SK-N-SH (cell line): ENCODE data around the gene CDH23. TPM values are rescaled to one million over a fixed set of nuclear protein-coding genes. Genes with fewer than 3 reads are reported as not detected.

Experiments used
- CTCF ChIA-PET: fragments of 300-600, 350-600 bp; formaldehyde crosslinking; extraction: SDS; loops from one replicate; lab custom pipeline; 2021; lab: Yijun Ruan, JAX
- POLR2A ChIA-PET: fragments of 350-600 bp; sonication (Branson Sonifier 250); formaldehyde crosslinking; extraction: SDS; loops from one replicate; lab custom pipeline; 2020; ENCODE audit warnings: antibody characterized with exemption, inconsistent platforms; lab: Yijun Ruan, JAX
- DNase-seq: peaks from one replicate; pipeline ENCODE4 v3.0.0; 2012
- H2AFZ ChIP-seq: fragments of 200-600 bp; sonication (generic); 2 replicates; pipeline ENCODE4 v1.8.1; 2016; ENCODE audit warnings: antibody characterized with exemption, mild to moderate bottlenecking, low read depth
- H3F3A ChIP-seq: fragments of 200-600 bp; sonication (generic); replicated peaks from 2 replicates; pipeline ENCODE3; 2016; ENCODE audit warnings: antibody characterized with exemption, mild to moderate bottlenecking; ENCODE audit not compliant: insufficient read depth
- H3K27ac ChIP-seq, 2 experiments: fragments of 200-500 bp in 1 of 2; fragments of 200-600 bp in 1 of 2; sonication (Bioruptor generic) in 1 of 2; sonication (generic), shearing (Covaris generic) in 1 of 2; 2 replicates each; pipeline versions ENCODE4 v1.5.1 to v1.6.1; 2014 to 2016; ENCODE audit warnings: low read depth in 2 of 2, inconsistent platforms in 1 of 2, low read length in 1 of 2, mild to moderate bottlenecking in 1 of 2, mixed read lengths in 1 of 2
- H3K27me3 ChIP-seq: fragments of 200-600 bp; sonication (generic), shearing (Covaris generic); 2 replicates; pipeline ENCODE4 v1.6.1; 2016; ENCODE audit warnings: mixed run types; ENCODE audit not compliant: insufficient read depth
- H3K36me3 ChIP-seq, 2 experiments: fragments of 200-500 bp in 1 of 2; fragments of 200-600 bp in 1 of 2; sonication (Bioruptor generic) in 1 of 2; sonication (generic) in 1 of 2; replicated peaks in 1 of 2; 2 replicates each; pipeline versions ENCODE3 to v1.5.1; 2014 to 2016; ENCODE audit warnings: low read length in 1 of 2, mild to moderate bottlenecking in 1 of 2; ENCODE audit not compliant: insufficient read depth in 2 of 2, control insufficient read depth in 1 of 2
- H3K4me1 ChIP-seq, 2 experiments: fragments of 200-500 bp in 1 of 2; fragments of 200-600 bp in 1 of 2; sonication (Bioruptor generic) in 1 of 2; sonication (generic), shearing (Covaris generic) in 1 of 2; 2 replicates each; pipeline versions ENCODE4 v1.5.1 to v1.6.1; 2014 to 2016; ENCODE audit warnings: low read depth in 1 of 2, low read length in 1 of 2, mixed run types in 1 of 2; ENCODE audit not compliant: insufficient read depth in 2 of 2, control insufficient read depth in 1 of 2
- H3K4me2 ChIP-seq: fragments of 200-600 bp; sonication (generic), shearing (Covaris generic); 2 replicates; pipeline ENCODE4 v1.6.1; 2017; ENCODE audit warnings: mixed run types
- H3K4me3 ChIP-seq, 2 experiments: fragments of 200-500 bp in 1 of 2; fragments of 200-600 bp in 1 of 2; sonication (Bioruptor generic) in 1 of 2; sonication (generic), shearing (Covaris generic) in 1 of 2; 2 replicates each; pipeline versions ENCODE4 v1.5.1 to v1.8.1; 2014 to 2016; ENCODE audit warnings: low read depth in 2 of 2, inconsistent platforms in 1 of 2, low read length in 1 of 2, mild to moderate bottlenecking in 1 of 2, mixed read lengths in 1 of 2, moderate library complexity in 1 of 2
- H3K79me2 ChIP-seq: fragments of 200-600 bp; sonication (generic); 2 replicates; pipeline ENCODE4 v1.8.1; 2017; ENCODE audit warnings: mild to moderate bottlenecking; ENCODE audit not compliant: insufficient read depth
- H3K9ac ChIP-seq: fragments of 200-600 bp; sonication (generic); 2 replicates; pipeline ENCODE4 v1.6.1; 2017; ENCODE audit warnings: mixed run types
- H3K9me2 ChIP-seq: fragments of 200-600 bp; sonication (generic); 2 replicates; pipeline ENCODE4 v1.6.1; 2017; ENCODE audit warnings: mixed run types
- H3K9me3 ChIP-seq: fragments of 200-600 bp; sonication (generic); 2 replicates; pipeline ENCODE4 v1.6.1; 2017; ENCODE audit warnings: mixed run types, mild to moderate bottlenecking, moderate library complexity
- H4K20me1 ChIP-seq: fragments of 200-600 bp; sonication (generic); 2 replicates; pipeline ENCODE4 v1.6.1; 2017; ENCODE audit warnings: mild to moderate bottlenecking, mixed run types; ENCODE audit not compliant: insufficient read depth
- EZH2phosphoT487 ChIP-seq: fragments of 200-600 bp; sonication (generic); IDR thresholded peaks from 2 replicates; pipeline ENCODE4 v1.6.1; 2017; ENCODE audit warnings: low read depth, mixed run types, mild to moderate bottlenecking, antibody characterized with exemption, moderate library complexity, borderline replicate concordance
- FOXJ3 ChIP-seq: sonication (generic); formaldehyde crosslinking; IDR thresholded peaks from 2 replicates; pipeline ENCODE4 v1.5.1; 2020; ENCODE audit warnings: mild to moderate bottlenecking, missing genetic modification reagents
- JUND ChIP-seq: IDR thresholded peaks from 2 replicates; pipeline ENCODE4 v1.4.0; 2012
- MEF2A ChIP-seq: IDR thresholded peaks from 2 replicates; pipeline ENCODE4 v1.4.0; 2012; ENCODE audit warnings: low read depth, borderline replicate concordance
- MXI1 ChIP-seq: IDR thresholded peaks from 2 replicates; pipeline ENCODE4 v1.6.1; 2012; ENCODE audit warnings: mild to moderate bottlenecking, low read depth, low read length, improper control_type of control experiment
- NFIC ChIP-seq: IDR thresholded peaks from 2 replicates; pipeline ENCODE4 v1.4.0; 2012; ENCODE audit warnings: borderline replicate concordance
- NRF1 ChIP-seq: IDR thresholded peaks from 2 replicates; pipeline ENCODE4 v1.6.1; 2012; ENCODE audit warnings: low read depth, mild to moderate bottlenecking, low read length
- PBX3 ChIP-seq: IDR thresholded peaks from 2 replicates; pipeline ENCODE4; 2012
- RAD21 ChIP-seq: IDR thresholded peaks from 2 replicates; pipeline ENCODE4 v1.6.1; 2012; ENCODE audit warnings: mild to moderate bottlenecking, low read length
- RCOR1 ChIP-seq: fragments of 150-350 bp; IDR thresholded peaks from 2 replicates; pipeline ENCODE4 v1.6.1; 2017; ENCODE audit warnings: antibody characterized with exemption, low read length
- RFX5 ChIP-seq: IDR thresholded peaks from 2 replicates; pipeline ENCODE4 v1.6.1; 2012; ENCODE audit warnings: mild to moderate bottlenecking, improper control_type of control experiment, low read length
- RXRA ChIP-seq: IDR thresholded peaks from 2 replicates; pipeline ENCODE4 v1.4.0; 2012; ENCODE audit warnings: low read depth, mild to moderate bottlenecking, borderline replicate concordance
- TEAD4 ChIP-seq: IDR thresholded peaks from 2 replicates; pipeline ENCODE4 v1.4.0; 2012; ENCODE audit warnings: mild to moderate bottlenecking, borderline replicate concordance; ENCODE audit not compliant: insufficient read depth
- YY1 ChIP-seq: IDR thresholded peaks from 2 replicates; pipeline ENCODE4 v1.4.0; 2012; ENCODE audit warnings: low read depth, mild to moderate bottlenecking
- WGBS: methylation state at CpG from one replicate; pipeline ENCODE4 v1.1.6; 2017; ENCODE audit warnings: low lambda C conversion rate; 5-methylcytosine and 5-hydroxymethylcytosine counted together
- polyA plus RNA-seq, 3 experiments: library from polyadenylated mRNA; depleted of rRNA; stranded (reverse); fragments of >200 nt; gene quantifications; 2 replicates each; pipeline ENCODE4 v1.2.3, GENCODE V29; 2012
- TF ChIP-seq, protein P1 (sequence below): IDR thresholded peaks from 2 replicates; pipeline ENCODE4 v1.6.1; 2012; ENCODE audit warnings: mild to moderate bottlenecking, low read depth, low read length, moderate library complexity
- TF ChIP-seq, protein P2 (sequence below): IDR thresholded peaks from 2 replicates; pipeline ENCODE4 v1.4.0; 2012; ENCODE audit warnings: low read depth
- TF ChIP-seq, protein P3 (sequence below): fragments of 150-350 bp; IDR thresholded peaks from 2 replicates; pipeline ENCODE4 v1.6.1; 2016; ENCODE audit warnings: mild to moderate bottlenecking, low read depth, low read length
- TF ChIP-seq, protein P4 (sequence below): fragments of 200-600 bp; sonication (generic); IDR thresholded peaks from 2 replicates; pipeline ENCODE4 v1.6.1; 2017; ENCODE audit warnings: antibody characterized with exemption, mild to moderate bottlenecking, moderate library complexity

CDH23 gene
- polyA plus RNA-seq, 1 of the 3 experiments (the other 2 are of a cell fraction), result 0.03 TPM

DNA sequence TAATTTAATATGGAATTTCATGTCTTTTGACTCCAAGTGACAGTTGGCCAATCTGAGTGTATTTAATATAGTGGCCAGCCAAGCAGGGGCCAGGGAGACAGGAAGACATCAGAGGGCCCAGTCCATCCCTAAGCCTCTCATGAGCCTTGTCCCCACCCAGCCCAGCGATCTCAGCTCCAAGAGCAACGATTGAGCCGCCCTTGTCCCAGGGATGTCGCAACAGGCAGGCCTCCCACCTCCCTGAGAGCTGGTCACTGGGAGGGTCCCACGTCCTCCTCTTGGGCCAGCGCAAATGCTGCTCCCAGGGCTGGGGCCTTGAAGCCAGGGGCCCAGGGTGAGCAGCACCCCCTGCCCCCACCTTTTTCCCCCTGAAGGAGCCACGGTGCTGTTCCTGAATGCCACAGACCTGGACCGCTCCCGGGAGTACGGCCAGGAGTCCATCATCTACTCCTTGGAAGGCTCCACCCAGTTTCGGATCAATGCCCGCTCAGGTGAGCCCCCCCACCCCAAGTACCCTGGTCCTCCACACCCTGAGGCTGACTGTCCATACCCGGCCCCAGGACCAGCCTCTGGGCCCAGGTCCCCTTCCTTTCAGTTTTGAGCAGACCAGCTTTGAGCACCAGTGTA lies 293.5 kb downstream of the CDH23 start:
- Histone ChIP-seq H3K79me2 (no peaks in the 10 kb centered on the region), H3K4me2 (no peak overlapping the region), H3K9me2 (no peaks in the 10 kb centered on the region), H3K27ac (no peak overlapping the region), H3K27me3 (no peaks in the 10 kb centered on the region), H2AFZ (no peak overlapping the region), H3K36me3 (no peaks in the 10 kb centered on the region), H3F3A (peaks cover 3% of the 10 kb centered on the region), H4K20me1 (no peaks in the 10 kb centered on the region), H3K4me3 (no peak overlapping the region), H3K9me3 (no peaks in the 10 kb centered on the region), H3K9ac (no peak overlapping the region), H3K4me1 (no peaks in the 10 kb centered on the region; a peak in 1 of 4 replicates)
- DNase-seq, result no peak
- CTCF ChIA-PET, result interaction anchor here (0.6 to 5.1 kb wide), 6 partner anchors 8 to 1035 kb away, joined by 3 to 29 read pairs (median 4); no protein-coding TSS in a partner anchor
- 51% methylated on average over 8 of the region's 13 CpGs for WGBS
- TF ChIP-seq, protein P1, sequence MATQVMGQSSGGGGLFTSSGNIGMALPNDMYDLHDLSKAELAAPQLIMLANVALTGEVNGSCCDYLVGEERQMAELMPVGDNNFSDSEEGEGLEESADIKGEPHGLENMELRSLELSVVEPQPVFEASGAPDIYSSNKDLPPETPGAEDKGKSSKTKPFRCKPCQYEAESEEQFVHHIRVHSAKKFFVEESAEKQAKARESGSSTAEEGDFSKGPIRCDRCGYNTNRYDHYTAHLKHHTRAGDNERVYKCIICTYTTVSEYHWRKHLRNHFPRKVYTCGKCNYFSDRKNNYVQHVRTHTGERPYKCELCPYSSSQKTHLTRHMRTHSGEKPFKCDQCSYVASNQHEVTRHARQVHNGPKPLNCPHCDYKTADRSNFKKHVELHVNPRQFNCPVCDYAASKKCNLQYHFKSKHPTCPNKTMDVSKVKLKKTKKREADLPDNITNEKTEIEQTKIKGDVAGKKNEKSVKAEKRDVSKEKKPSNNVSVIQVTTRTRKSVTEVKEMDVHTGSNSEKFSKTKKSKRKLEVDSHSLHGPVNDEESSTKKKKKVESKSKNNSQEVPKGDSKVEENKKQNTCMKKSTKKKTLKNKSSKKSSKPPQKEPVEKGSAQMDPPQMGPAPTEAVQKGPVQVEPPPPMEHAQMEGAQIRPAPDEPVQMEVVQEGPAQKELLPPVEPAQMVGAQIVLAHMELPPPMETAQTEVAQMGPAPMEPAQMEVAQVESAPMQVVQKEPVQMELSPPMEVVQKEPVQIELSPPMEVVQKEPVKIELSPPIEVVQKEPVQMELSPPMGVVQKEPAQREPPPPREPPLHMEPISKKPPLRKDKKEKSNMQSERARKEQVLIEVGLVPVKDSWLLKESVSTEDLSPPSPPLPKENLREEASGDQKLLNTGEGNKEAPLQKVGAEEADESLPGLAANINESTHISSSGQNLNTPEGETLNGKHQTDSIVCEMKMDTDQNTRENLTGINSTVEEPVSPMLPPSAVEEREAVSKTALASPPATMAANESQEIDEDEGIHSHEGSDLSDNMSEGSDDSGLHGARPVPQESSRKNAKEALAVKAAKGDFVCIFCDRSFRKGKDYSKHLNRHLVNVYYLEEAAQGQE, result no peak
- TF ChIP-seq RCOR1 (no peak), EZH2phosphoT487 (no peak), RAD21 (no peak), JUND (no peak), YY1 (no peak), FOXJ3 (CRISPR knock-in tag) (no peak), PBX3 (no peak), TEAD4 (no peak), RFX5 (no peak), MXI1 (no peak), RXRA (no peak), NFIC (no peak), NRF1 (no peak), MEF2A (no peak)
- TF ChIP-seq, protein P2, sequence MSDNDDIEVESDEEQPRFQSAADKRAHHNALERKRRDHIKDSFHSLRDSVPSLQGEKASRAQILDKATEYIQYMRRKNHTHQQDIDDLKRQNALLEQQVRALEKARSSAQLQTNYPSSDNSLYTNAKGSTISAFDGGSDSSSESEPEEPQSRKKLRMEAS, result no peak
- TF ChIP-seq, protein P3, sequence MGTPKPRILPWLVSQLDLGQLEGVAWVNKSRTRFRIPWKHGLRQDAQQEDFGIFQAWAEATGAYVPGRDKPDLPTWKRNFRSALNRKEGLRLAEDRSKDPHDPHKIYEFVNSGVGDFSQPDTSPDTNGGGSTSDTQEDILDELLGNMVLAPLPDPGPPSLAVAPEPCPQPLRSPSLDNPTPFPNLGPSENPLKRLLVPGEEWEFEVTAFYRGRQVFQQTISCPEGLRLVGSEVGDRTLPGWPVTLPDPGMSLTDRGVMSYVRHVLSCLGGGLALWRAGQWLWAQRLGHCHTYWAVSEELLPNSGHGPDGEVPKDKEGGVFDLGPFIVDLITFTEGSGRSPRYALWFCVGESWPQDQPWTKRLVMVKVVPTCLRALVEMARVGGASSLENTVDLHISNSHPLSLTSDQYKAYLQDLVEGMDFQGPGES, result no peak
- TF ChIP-seq, protein P4, sequence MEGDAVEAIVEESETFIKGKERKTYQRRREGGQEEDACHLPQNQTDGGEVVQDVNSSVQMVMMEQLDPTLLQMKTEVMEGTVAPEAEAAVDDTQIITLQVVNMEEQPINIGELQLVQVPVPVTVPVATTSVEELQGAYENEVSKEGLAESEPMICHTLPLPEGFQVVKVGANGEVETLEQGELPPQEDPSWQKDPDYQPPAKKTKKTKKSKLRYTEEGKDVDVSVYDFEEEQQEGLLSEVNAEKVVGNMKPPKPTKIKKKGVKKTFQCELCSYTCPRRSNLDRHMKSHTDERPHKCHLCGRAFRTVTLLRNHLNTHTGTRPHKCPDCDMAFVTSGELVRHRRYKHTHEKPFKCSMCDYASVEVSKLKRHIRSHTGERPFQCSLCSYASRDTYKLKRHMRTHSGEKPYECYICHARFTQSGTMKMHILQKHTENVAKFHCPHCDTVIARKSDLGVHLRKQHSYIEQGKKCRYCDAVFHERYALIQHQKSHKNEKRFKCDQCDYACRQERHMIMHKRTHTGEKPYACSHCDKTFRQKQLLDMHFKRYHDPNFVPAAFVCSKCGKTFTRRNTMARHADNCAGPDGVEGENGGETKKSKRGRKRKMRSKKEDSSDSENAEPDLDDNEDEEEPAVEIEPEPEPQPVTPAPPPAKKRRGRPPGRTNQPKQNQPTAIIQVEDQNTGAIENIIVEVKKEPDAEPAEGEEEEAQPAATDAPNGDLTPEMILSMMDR, result no peak
- POLR2A ChIA-PET, result no interaction called here
